Effector memory CD4-positive, alpha-beta T cell (primary cell): ENCODE measurements around the gene CFAP52.

Experiments used
- DNase-seq, 3 donors: peaks; one replicate each; pipeline ENCODE4 v3.0.0-alpha.2; 2020
- H3K27ac ChIP-seq: 2 replicates; pipeline ENCODE4 v1.7.0; 2013; ENCODE audit warnings: mild to moderate bottlenecking, low read length, moderate library complexity; ENCODE audit not compliant: insufficient read depth, poor library complexity, severe bottlenecking
- H3K27me3 ChIP-seq: replicated peaks from 2 replicates; pipeline ENCODE4 v1.7.0; 2013; ENCODE audit warnings: mild to moderate bottlenecking, low read length; ENCODE audit not compliant: insufficient read depth, control insufficient read depth, poor library complexity, severe bottlenecking
- H3K36me3 ChIP-seq: 2 replicates; pipeline ENCODE4 v1.7.0; 2013; ENCODE audit warnings: mild to moderate bottlenecking, low read length, moderate library complexity; ENCODE audit not compliant: control insufficient read depth, insufficient read depth
- H3K4me1 ChIP-seq: 2 replicates; pipeline ENCODE4 v1.7.0; 2013; ENCODE audit warnings: low read length, mild to moderate bottlenecking; ENCODE audit not compliant: control insufficient read depth, insufficient read depth, poor library complexity, severe bottlenecking
- H3K4me3 ChIP-seq: 2 replicates; pipeline ENCODE4 v1.7.0; 2013; ENCODE audit warnings: low read length, low read depth, mild to moderate bottlenecking; ENCODE audit not compliant: insufficient read depth, poor library complexity, severe bottlenecking
- H3K9me3 ChIP-seq: 2 replicates; pipeline ENCODE4 v1.7.0; 2013; ENCODE audit warnings: mild to moderate bottlenecking, low read length, moderate library complexity; ENCODE audit not compliant: control insufficient read depth

Gene CFAP52

GRCh38 chr17:9666461-9667050 lies 90.1 kb downstream of the CFAP52 start:
- no peak for DNase-seq
- Histone ChIP-seq H3K27me3 (no peaks in the 10 kb centered on the region), H3K27ac (no peak overlapping the region), H3K4me1 (no peaks in the 10 kb centered on the region), H3K36me3 (no peaks in the 10 kb centered on the region), H3K9me3 (no peaks in the 10 kb centered on the region), H3K4me3 (no peak overlapping the region)

- DNase-seq, result no peak
- no peak overlapping the region for H3K27ac ChIP-seq
- H3K9me3 ChIP-seq, result no peaks in the 10 kb centered on the region
These were observed 92.1 kb downstream of the CFAP52 start for GRCh38 chr17:9668517-9668916.

GRCh38 chr17:9669551-9670008 lies 93.1 kb downstream of the CFAP52 start:
- no peaks in the 10 kb centered on the region for H3K36me3 ChIP-seq
- H3K27me3 ChIP-seq, result no peaks in the 10 kb centered on the region
- no peak overlapping the region for H3K4me3 ChIP-seq
- H3K9me3 ChIP-seq, result no peaks in the 10 kb centered on the region
- H3K4me1 ChIP-seq, result no peaks in the 10 kb centered on the region
- H3K27ac ChIP-seq, result no peak overlapping the region
- DNase-seq, result no peak

More at GRCh38 chr17:9668517-9668916, 92.1 kb downstream of the CFAP52 start:
- H3K27me3 ChIP-seq, result no peaks in the 10 kb centered on the region
- no peaks in the 10 kb centered on the region for H3K36me3 ChIP-seq
- no peak overlapping the region for H3K4me3 ChIP-seq
- no peaks in the 10 kb centered on the region for H3K4me1 ChIP-seq

GRCh38 chr17:9670596-9670995 lies 94.2 kb downstream of the CFAP52 start:
- Histone ChIP-seq H3K36me3 (no peaks in the 10 kb centered on the region), H3K27ac (no peak overlapping the region), H3K4me3 (no peak overlapping the region), H3K27me3 (no peaks in the 10 kb centered on the region), H3K4me1 (no peaks in the 10 kb centered on the region), H3K9me3 (no peaks in the 10 kb centered on the region)
- DNase-seq, result no peak

GRCh38 chr17:9671559-9671958 lies 95.1 kb downstream of the CFAP52 start:
- H3K9me3 ChIP-seq, result no peaks in the 10 kb centered on the region
- no peaks in the 10 kb centered on the region for H3K4me1 ChIP-seq
- H3K27ac ChIP-seq, result no peak overlapping the region
- H3K36me3 ChIP-seq, result no peaks in the 10 kb centered on the region
- DNase-seq, result no peak
- H3K4me3 ChIP-seq, result no peak overlapping the region
- no peaks in the 10 kb centered on the region for H3K27me3 ChIP-seq

- Histone ChIP-seq H3K9me3 (no peaks in the 10 kb centered on the region), H3K4me3 (no peak overlapping the region), H3K4me1 (no peaks in the 10 kb centered on the region), H3K27me3 (no peaks in the 10 kb centered on the region), H3K36me3 (no peaks in the 10 kb centered on the region), H3K27ac (no peak overlapping the region)
- no peak for DNase-seq
These were observed 95.8 kb downstream of the CFAP52 start for GRCh38 chr17:9672266-9672665.

- Histone ChIP-seq H3K4me1 (no peaks in the 10 kb centered on the region), H3K27ac (no peak overlapping the region), H3K9me3 (no peaks in the 10 kb centered on the region), H3K36me3 (no peaks in the 10 kb centered on the region), H3K27me3 (no peaks in the 10 kb centered on the region), H3K4me3 (no peak overlapping the region)
- no peak for DNase-seq
These were observed 96.2 kb downstream of the CFAP52 start for GRCh38 chr17:9672691-9673090.

- no peaks in the 10 kb centered on the region for H3K27me3 ChIP-seq
- no peaks in the 10 kb centered on the region for H3K36me3 ChIP-seq
- no peaks in the 10 kb centered on the region for H3K4me1 ChIP-seq
- no peak overlapping the region for H3K4me3 ChIP-seq
- DNase-seq, result no peak
- H3K27ac ChIP-seq, result no peak overlapping the region
- peaks cover 5% of the 10 kb centered on the region for H3K9me3 ChIP-seq
These were observed 99.6 kb downstream of the CFAP52 start for GRCh38 chr17:9676084-9676483.

GRCh38 chr17:9676820-9677310 lies 100.4 kb downstream of the CFAP52 start:
- DNase-seq, result no peak
- no peak overlapping the region for H3K4me3 ChIP-seq
- H3K27ac ChIP-seq, result no peak overlapping the region

GRCh38 chr17:9677411-9677810 lies 101.0 kb downstream of the CFAP52 start:
- DNase-seq, result no peak
- Histone ChIP-seq H3K27me3 (no peaks in the 10 kb centered on the region), H3K36me3 (no peaks in the 10 kb centered on the region), H3K4me3 (no peak overlapping the region), H3K9me3 (peaks cover 5% of the 10 kb centered on the region), H3K27ac (no peak overlapping the region), H3K4me1 (no peaks in the 10 kb centered on the region)

More at GRCh38 chr17:9676820-9677310, 100.4 kb downstream of the CFAP52 start:
- Histone ChIP-seq H3K36me3 (no peaks in the 10 kb centered on the region), H3K27me3 (no peaks in the 10 kb centered on the region), H3K9me3 (peaks cover 5% of the 10 kb centered on the region), H3K4me1 (no peaks in the 10 kb centered on the region)
